DND-41 (cell line): ENCODE results near the gene PPP2R2B.

Source experiments
- ATAC-seq: fragments of 200-7000 bp; cut with Tn5 transposase; 3 replicates; pipeline ENCODE4 v1.9.1; 2021; ENCODE audit warnings: low read depth; ENCODE audit not compliant: insufficient read depth
- DNase-seq: peaks from one replicate; pipeline ENCODE4 v3.0.0-alpha.2; 2020
- H2AFZ ChIP-seq: 2 replicates; pipeline ENCODE4 v1.6.0; 2012; ENCODE audit warnings: low read depth, low read length
- H3K27ac ChIP-seq: 2 replicates; pipeline ENCODE4 v1.5.1; 2012; ENCODE audit warnings: low read length, inconsistent platforms
- H3K27me3 ChIP-seq: fragments of 200-600 bp; sonication (generic); 2 replicates; pipeline ENCODE4 v1.6.0; 2012; ENCODE audit warnings: low read length, mild to moderate bottlenecking, inconsistent platforms; ENCODE audit not compliant: insufficient read depth, poor library complexity
- H3K36me3 ChIP-seq: 2 replicates; pipeline ENCODE4 v1.5.1; 2012; ENCODE audit warnings: low read length, inconsistent platforms; ENCODE audit not compliant: insufficient read depth
- H3K4me1 ChIP-seq: 2 replicates; pipeline ENCODE4 v1.5.1; 2012; ENCODE audit warnings: mild to moderate bottlenecking, low read length; ENCODE audit not compliant: insufficient read depth
- H3K4me2 ChIP-seq: 2 replicates; pipeline ENCODE4 v1.6.0; 2012; ENCODE audit warnings: mild to moderate bottlenecking, moderate library complexity, low read length, inconsistent platforms; ENCODE audit not compliant: insufficient read depth
- H3K4me3 ChIP-seq, 2 experiments: fragments of 200-600 bp in 1 of 2; shearing (Covaris generic) in 1 of 2; 2 replicates each; pipeline ENCODE4 v1.5.1; 2012 to 2016; ENCODE audit warnings: inconsistent platforms in 2 of 2, low read length in 2 of 2, mild to moderate bottlenecking in 2 of 2, low read depth in 1 of 2, moderate library complexity in 1 of 2
- H3K79me2 ChIP-seq: 2 replicates; pipeline ENCODE4 v1.6.0; 2012; ENCODE audit warnings: low read length, inconsistent platforms; ENCODE audit not compliant: insufficient read depth
- H3K9ac ChIP-seq: 2 replicates; pipeline ENCODE4 v1.6.0; 2012; ENCODE audit warnings: low read depth, mild to moderate bottlenecking, inconsistent platforms, low read length, moderate library complexity
- H3K9me3 ChIP-seq: 2 replicates; pipeline ENCODE4 v1.5.1; 2012; ENCODE audit warnings: low read length, moderate library complexity, mild to moderate bottlenecking, inconsistent platforms; ENCODE audit not compliant: insufficient read depth, severe bottlenecking
- H4K20me1 ChIP-seq: 2 replicates; pipeline ENCODE4 v1.6.0; 2012; ENCODE audit warnings: low read length; ENCODE audit not compliant: insufficient read depth
- EZH2 ChIP-seq: IDR thresholded peaks from 3 replicates; pipeline ENCODE4 v1.6.1; 2012; ENCODE audit warnings: borderline replicate concordance, low read depth, mild to moderate bottlenecking, moderate library complexity, low read length, inconsistent platforms; ENCODE audit not compliant: severe bottlenecking
- TF ChIP-seq, protein P1 (sequence below): IDR thresholded peaks from 2 replicates; pipeline ENCODE4 v1.5.1; 2012; ENCODE audit warnings: borderline replicate concordance, low read length, moderate library complexity, mild to moderate bottlenecking; ENCODE audit not compliant: poor library complexity, severe bottlenecking; ENCODE audit errors: extremely low read depth

Gene PPP2R2B

DNA sequence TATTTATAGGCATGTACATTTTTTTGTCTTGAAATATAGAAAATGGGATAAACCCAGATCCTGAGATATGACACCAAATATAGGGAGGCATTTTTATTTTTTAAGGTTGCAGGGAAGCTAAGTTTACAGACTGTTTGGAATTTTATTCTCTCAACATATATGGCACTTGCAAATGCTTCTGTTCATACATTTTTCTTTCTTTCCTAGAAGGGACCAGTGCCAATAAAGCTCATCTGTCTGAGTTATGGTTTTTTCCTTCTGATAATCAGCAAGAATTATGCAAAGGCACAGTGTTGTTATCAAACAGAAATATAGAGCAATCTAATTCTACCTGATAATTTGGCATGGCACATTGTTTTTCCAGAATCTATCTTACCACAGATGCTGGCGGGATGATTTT is 205.7 kb downstream of the PPP2R2B start:
- H3K9me3 ChIP-seq, result no peaks in the 10 kb centered on the region
- H3K36me3 ChIP-seq, result no peaks in the 10 kb centered on the region
- TF ChIP-seq, protein P1, sequence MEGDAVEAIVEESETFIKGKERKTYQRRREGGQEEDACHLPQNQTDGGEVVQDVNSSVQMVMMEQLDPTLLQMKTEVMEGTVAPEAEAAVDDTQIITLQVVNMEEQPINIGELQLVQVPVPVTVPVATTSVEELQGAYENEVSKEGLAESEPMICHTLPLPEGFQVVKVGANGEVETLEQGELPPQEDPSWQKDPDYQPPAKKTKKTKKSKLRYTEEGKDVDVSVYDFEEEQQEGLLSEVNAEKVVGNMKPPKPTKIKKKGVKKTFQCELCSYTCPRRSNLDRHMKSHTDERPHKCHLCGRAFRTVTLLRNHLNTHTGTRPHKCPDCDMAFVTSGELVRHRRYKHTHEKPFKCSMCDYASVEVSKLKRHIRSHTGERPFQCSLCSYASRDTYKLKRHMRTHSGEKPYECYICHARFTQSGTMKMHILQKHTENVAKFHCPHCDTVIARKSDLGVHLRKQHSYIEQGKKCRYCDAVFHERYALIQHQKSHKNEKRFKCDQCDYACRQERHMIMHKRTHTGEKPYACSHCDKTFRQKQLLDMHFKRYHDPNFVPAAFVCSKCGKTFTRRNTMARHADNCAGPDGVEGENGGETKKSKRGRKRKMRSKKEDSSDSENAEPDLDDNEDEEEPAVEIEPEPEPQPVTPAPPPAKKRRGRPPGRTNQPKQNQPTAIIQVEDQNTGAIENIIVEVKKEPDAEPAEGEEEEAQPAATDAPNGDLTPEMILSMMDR, result no peak
- TF ChIP-seq EZH2, result no peak
- no peak for ATAC-seq
- no peaks in the 10 kb centered on the region for H3K79me2 ChIP-seq
- H3K27me3 ChIP-seq, result peaks cover 10% of the 10 kb centered on the region
- H3K4me3 ChIP-seq, result no peak overlapping the region
- H3K4me2 ChIP-seq, result no peak overlapping the region
- H3K27ac ChIP-seq, result no peak overlapping the region
- no peak for DNase-seq
- H3K9ac ChIP-seq, result no peak overlapping the region
- H4K20me1 ChIP-seq, result no peaks in the 10 kb centered on the region
- no peaks in the 10 kb centered on the region for H3K4me1 ChIP-seq
- H2AFZ ChIP-seq, result no peak overlapping the region

DNA sequence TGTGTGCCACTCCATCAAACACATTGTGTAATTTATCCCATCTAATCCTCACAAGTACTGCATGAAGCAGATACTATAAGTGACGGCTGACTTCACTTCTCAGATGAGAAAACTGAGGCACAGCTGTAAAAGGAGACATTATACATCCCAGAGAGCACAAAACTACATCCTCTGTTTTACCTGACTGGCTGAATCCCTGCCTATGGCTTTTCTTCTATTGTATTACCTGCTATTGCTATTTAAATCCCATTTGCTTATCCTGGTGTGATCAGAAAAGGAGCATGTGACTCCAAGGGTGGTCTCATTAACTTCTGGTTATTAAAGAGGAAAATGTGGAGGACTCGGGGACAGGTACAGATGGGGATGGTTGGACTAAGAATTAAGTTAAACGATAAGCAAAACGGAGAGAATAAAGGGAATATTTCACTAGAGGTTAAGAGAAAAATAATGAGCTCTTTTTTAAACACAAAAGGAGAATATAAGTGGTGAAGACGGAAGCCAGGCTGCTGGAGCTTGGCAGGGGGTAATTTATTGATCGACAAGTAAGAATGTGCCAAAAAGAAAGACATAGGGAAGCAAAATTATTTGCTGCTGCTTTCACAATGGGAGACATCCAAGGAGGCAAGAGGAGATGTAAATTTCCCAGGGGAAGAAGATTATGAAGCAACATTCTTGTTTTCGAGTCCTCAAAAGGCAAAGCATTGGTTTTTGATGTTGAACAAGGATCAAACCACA is 206.8 kb downstream of the PPP2R2B start:
- Histone ChIP-seq H2AFZ (no peak overlapping the region), H3K9me3 (no peaks in the 10 kb centered on the region), H3K4me3 (no peak overlapping the region), H3K27me3 (peaks cover 21% of the 10 kb centered on the region), H3K4me2 (no peak overlapping the region), H3K79me2 (no peaks in the 10 kb centered on the region), H4K20me1 (no peaks in the 10 kb centered on the region), H3K36me3 (no peaks in the 10 kb centered on the region), H3K4me1 (no peaks in the 10 kb centered on the region), H3K9ac (no peak overlapping the region), H3K27ac (no peak overlapping the region)
- no peak for ATAC-seq
- no peak for DNase-seq
- no peak for TF ChIP-seq EZH2
- TF ChIP-seq, protein P1, result no peak

DNA sequence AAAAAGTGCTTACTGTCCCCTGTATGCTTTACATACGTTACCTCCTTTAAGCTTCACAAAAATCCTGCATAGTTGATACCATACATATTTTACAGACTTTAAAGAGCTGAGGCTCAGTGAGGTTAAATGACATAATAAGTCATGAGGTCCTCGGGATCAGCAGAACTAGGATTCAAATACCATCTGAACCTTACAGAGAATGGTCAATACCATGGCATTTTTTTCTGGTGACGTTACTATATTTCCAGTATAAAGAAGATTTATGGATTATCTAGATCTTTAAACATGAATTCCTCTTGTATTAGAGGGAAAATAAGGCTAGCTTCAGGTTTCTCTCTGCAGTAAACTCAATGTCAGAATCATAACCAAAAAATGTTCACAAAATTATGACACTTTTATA is 208.9 kb downstream of the PPP2R2B start:
- TF ChIP-seq EZH2, result no peak
- ATAC-seq, result no peak

DNA sequence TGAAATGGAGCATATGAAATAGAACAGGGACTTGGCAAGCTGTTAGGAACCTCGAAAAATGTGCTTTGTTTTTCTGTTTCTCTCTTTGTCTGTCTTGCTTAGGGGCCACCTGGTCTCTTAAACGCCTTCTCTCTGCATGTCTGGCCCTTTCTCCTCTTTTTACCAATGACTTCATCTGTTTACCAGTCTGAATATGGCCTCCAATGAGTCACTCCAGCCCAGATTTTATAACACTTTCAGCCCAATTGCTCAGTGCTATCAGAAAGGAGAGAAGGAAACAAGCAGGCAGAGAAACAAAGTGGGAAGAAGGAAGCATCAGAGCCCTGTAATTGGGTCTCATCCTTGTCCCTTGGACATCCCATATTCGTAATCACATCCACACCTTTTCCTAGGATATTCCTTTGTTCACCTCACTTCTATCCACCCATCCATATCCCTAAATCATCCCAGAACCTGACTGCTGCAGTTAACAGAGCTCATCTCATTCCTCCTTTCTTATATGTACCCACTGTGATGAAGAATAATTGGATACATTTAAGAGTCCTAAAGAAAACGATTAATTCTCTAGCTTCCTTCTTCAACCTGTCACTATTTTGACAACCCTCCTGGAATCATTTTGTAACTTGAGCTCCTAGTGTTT is 210.8 kb downstream of the PPP2R2B start:
- Histone ChIP-seq H3K9ac (no peak overlapping the region), H2AFZ (no peak overlapping the region), H3K4me2 (no peak overlapping the region), H3K79me2 (no peaks in the 10 kb centered on the region), H3K27ac (no peak overlapping the region), H4K20me1 (no peaks in the 10 kb centered on the region), H3K4me3 (no peak overlapping the region), H3K27me3 (peaks cover 22% of the 10 kb centered on the region), H3K4me1 (no peaks in the 10 kb centered on the region), H3K9me3 (no peaks in the 10 kb centered on the region), H3K36me3 (no peaks in the 10 kb centered on the region)
- TF ChIP-seq, protein P1, result no peak
- no peak for TF ChIP-seq EZH2
- ATAC-seq, result no peak
- no peak for DNase-seq

More for the DNA sequence above, 208.9 kb downstream of the PPP2R2B start:
- Histone ChIP-seq H3K79me2 (no peaks in the 10 kb centered on the region), H3K27ac (no peak overlapping the region), H3K9ac (no peak overlapping the region), H3K36me3 (no peaks in the 10 kb centered on the region), H2AFZ (no peak overlapping the region), H3K4me3 (no peak overlapping the region), H3K4me1 (no peaks in the 10 kb centered on the region), H4K20me1 (no peaks in the 10 kb centered on the region), H3K27me3 (peaks cover 25% of the 10 kb centered on the region), H3K9me3 (no peaks in the 10 kb centered on the region), H3K4me2 (no peak overlapping the region)
- DNase-seq, result no peak
